ENCODE results near the gene PBX1. TPM values are rescaled to one million over a fixed set of nuclear protein-coding genes. Genes with fewer than 3 reads are reported as not detected.

Gene PBX1
- total RNA-seq, 1 donor from 2014 or later = 257 TPM

DNA sequence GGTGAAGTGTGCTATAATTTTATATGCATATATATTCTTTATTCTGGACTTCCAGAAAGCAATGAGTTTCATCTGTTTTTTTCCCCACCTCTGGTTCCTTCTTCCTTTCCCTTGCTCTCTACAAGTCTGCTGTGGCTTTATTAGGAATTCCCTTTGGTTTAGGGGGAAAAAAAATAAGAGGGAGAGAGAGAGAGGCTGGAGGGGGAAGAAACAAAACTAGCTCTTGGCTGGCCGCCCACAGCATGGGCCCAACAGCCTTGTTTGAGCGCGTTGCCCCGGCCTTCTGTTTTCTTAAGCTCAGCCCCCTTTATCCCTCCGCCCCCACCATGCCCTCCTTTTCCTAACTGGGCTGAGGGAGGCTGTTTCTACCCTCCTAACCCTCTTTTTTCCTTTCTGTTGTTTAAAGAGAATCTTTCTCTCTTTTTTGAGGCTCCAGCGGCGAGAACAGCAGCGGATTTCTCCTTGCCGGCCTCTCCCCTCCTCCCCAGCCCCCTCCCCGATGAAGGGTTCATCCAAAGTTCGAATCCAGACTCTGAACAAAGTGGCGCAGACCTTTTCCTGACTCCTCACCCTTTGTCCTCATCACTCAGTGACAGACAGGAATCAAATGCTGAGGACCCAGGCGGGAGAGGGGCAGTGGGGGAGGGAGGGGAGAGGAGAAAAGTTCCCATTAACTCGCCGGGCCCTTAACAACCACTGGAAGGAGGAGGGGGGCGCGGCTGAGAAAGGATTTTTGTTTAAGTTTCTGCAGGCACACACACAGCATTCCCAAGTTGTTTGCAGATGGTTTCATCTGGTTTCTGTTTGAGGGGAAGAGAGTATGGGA is 29.7 kb downstream of the PBX1 start:
- no peaks in the 10 kb centered on the region for H3K9me3 Mint-ChIP-seq

DNA sequence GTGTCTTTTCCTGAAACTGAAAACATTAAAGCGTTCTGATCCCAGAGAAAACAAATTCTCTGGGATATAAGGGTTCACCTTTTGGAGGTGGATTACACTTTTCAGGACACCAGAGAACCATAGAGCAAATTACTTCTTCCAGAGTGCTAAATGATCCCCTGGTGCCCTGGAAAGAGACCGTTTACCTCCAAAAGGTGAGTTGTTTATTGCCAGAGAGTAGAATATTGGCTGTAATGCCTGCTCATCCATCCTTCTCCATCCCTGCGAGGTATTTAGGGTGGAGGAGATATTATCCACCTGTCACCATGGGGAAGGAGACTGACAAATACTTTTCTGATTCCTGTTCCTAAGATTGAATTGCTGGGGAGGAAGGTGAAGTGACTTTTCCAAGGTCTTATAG is 30.4 kb downstream of the PBX1 start:
- Mint-ChIP-seq H3K4me1 (ENCODE audit: unreplicated experiment) (peaks cover 85% of the 10 kb centered on the region), H3K4me3 (peak overlapping the region; percentile 85), H3K27me3 (no peaks in the 10 kb centered on the region), H3K9me3 (no peaks in the 10 kb centered on the region), H3K27ac (peak overlapping the region; percentile 86), H3K36me3 (peaks cover 37% of the 10 kb centered on the region)
- no peak for DNase-seq (ENCODE audit: extremely low spot score, unreplicated experiment)
- TF ChIP-seq, protein P1, sequence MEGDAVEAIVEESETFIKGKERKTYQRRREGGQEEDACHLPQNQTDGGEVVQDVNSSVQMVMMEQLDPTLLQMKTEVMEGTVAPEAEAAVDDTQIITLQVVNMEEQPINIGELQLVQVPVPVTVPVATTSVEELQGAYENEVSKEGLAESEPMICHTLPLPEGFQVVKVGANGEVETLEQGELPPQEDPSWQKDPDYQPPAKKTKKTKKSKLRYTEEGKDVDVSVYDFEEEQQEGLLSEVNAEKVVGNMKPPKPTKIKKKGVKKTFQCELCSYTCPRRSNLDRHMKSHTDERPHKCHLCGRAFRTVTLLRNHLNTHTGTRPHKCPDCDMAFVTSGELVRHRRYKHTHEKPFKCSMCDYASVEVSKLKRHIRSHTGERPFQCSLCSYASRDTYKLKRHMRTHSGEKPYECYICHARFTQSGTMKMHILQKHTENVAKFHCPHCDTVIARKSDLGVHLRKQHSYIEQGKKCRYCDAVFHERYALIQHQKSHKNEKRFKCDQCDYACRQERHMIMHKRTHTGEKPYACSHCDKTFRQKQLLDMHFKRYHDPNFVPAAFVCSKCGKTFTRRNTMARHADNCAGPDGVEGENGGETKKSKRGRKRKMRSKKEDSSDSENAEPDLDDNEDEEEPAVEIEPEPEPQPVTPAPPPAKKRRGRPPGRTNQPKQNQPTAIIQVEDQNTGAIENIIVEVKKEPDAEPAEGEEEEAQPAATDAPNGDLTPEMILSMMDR (conservative IDR thresholded peaks at IDR 0.05) = no peak

More for the DNA sequence above, 29.7 kb downstream of the PBX1 start:
- Mint-ChIP-seq H3K4me3 (peak overlapping the region; percentile 85), H3K36me3 (peaks cover 44% of the 10 kb centered on the region), H3K27me3 (no peaks in the 10 kb centered on the region), H3K4me1 (ENCODE audit: unreplicated experiment) (peaks cover 87% of the 10 kb centered on the region), H3K27ac (peak overlapping the region; percentile 86)
- TF ChIP-seq, protein P1 (conservative IDR thresholded peaks at IDR 0.05) = no peak
- peak; percentile 78 for DNase-seq (ENCODE audit: extremely low spot score, unreplicated experiment)

DNA sequence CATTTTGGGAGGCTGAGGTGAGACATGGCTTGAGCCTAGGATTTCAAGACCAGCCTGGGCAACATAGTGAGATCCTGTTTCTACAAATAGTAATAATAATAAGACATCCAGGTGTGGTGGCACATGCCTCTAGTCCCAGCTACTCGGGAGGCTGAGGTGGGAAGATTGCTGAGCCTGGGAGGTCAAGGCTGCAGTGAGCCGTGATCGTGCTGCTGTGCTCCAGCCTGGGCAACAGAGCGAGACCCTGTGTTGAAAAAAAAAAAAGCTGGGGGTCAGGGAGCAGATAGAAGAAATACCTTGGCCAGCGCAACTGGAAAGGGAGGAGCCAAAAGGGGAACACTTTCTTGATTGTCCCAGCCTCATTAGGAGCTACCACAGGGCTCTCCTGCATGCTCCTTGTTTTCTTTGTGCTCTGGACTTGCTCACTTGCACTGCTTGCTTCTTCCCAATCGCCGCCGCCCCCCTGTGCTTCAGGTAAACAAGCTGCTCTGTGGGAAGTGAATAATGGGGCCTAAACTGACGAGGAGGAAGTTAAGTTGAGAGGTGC is 31.1 kb downstream of the PBX1 start:
- Mint-ChIP-seq H3K4me1 (ENCODE audit: unreplicated experiment) (peaks cover 84% of the 10 kb centered on the region), H3K9me3 (no peaks in the 10 kb centered on the region), H3K4me3 (peak overlapping the region; percentile 85), H3K27me3 (no peaks in the 10 kb centered on the region), H3K27ac (peak overlapping the region; percentile 86), H3K36me3 (peaks cover 39% of the 10 kb centered on the region)
- DNase-seq (ENCODE audit: extremely low spot score, unreplicated experiment) = no peak
- TF ChIP-seq, protein P1 (conservative IDR thresholded peaks at IDR 0.05) = no peak

DNA sequence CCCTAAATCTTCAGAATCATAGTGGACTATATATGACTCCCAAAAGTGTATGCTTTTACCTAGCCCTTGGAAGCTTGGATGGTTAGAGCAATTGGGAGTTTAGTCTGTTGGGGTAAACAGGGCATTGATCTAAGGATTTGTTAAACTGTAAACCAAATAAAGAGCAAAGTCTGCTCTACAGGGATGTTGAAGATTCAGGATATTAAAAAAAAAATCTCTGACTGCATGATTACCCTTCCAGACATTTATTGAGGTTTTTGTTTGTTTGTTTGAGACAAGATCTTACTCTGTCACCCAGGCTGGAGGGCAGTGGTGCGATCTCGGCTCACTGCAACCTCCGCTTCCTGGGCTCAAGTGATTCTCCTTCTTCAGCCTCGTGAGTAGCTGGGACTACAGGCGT is 31.6 kb downstream of the PBX1 start:
- H3K27ac Mint-ChIP-seq = peak overlapping the region; percentile 86
- H3K27me3 Mint-ChIP-seq = no peaks in the 10 kb centered on the region
- no peak for DNase-seq (ENCODE audit: extremely low spot score, unreplicated experiment)
- H3K4me3 Mint-ChIP-seq = peak overlapping the region; percentile 85
- peaks cover 85% of the 10 kb centered on the region for H3K4me1 Mint-ChIP-seq (ENCODE audit: unreplicated experiment)
- H3K36me3 Mint-ChIP-seq = peaks cover 38% of the 10 kb centered on the region
- no peaks in the 10 kb centered on the region for H3K9me3 Mint-ChIP-seq
- TF ChIP-seq, protein P1 (conservative IDR thresholded peaks at IDR 0.05) = no peak

DNA sequence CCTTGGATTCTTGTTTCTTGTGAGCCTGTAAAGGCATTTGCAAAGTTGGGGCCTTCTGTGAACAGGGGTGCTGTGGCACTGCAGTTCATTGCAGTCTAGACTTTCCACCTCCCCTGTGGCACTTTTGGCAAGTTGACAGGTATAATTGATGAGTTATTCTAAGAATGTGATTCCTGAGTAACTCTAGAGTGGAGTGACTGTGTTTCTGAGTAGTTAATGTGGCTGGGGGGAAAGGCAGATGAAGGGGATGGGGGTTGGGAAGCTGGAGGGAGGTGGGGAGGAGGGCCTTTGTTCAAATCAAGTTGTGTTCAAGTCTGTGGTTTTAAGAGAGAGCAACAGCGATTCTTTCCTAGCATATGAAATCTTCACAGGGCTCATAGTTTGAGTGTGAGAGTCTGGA is 32.9 kb downstream of the PBX1 start:
- Mint-ChIP-seq H3K36me3 (peaks cover 33% of the 10 kb centered on the region), H3K4me3 (peak overlapping the region; percentile 73), H3K27ac (peak overlapping the region; percentile 86), H3K4me1 (ENCODE audit: unreplicated experiment) (peaks cover 79% of the 10 kb centered on the region), H3K27me3 (no peaks in the 10 kb centered on the region), H3K9me3 (no peaks in the 10 kb centered on the region)
- DNase-seq (ENCODE audit: extremely low spot score, unreplicated experiment) = no peak
- TF ChIP-seq, protein P1 (conservative IDR thresholded peaks at IDR 0.05) = no peak
